GM12878 (cell line): Measurements from ENCODE around the gene CREBBP. TPM values are rescaled to one million over a fixed set of nuclear protein-coding genes. Genes with fewer than 3 reads are reported as not detected.

Experiments used
- ATAC-seq: fragments of 200-7000 bp; cut with Tn5 transposase; 3 replicates; pipeline ENCODE4 v1.9.1; 2020; ENCODE audit warnings: mild to moderate bottlenecking, moderate library complexity
- BruUV-seq: library from RNA; stranded (reverse); fragments of 400-500 nt; replicated peaks from 2 replicates; lab custom pipeline; 2021; lab: Mats Ljungman, UMichigan
- CTCF ChIA-PET: fragments of 300-600 bp; sonication (Branson Sonifier 250); formaldehyde crosslinking; extraction: SDS; loops from one replicate; lab custom pipeline; 2021; ENCODE audit warnings: inconsistent platforms; lab: Yijun Ruan, JAX
- POLR2A ChIA-PET: fragments of 350-600 bp; formaldehyde crosslinking; extraction: SDS; loops from one replicate; lab custom pipeline; 2021; ENCODE audit warnings: inconsistent platforms; lab: Charles Lee
- RAD21 ChIA-PET: fragments of 300-600 bp; sonication (Branson Sonifier 250); formaldehyde crosslinking; loops from one replicate; lab custom pipeline; 2023; ENCODE audit warnings: antibody characterized with exemption; ENCODE audit not compliant: unreplicated experiment; lab: Charles Lee
- SMC1A ChIA-PET: fragments of 300-600 bp; sonication (Branson Sonifier 250); formaldehyde crosslinking; loops from one replicate; lab custom pipeline; 2023; ENCODE audit not compliant: unreplicated experiment, uncharacterized antibody; lab: Charles Lee
- DNase-seq: peaks from one replicate; pipeline ENCODE4 v3.0.0-alpha.2; 2011; ENCODE audit warnings: low read depth, low spot score
- FAIRE-seq: peaks from 3 replicates; lab custom pipeline; 2011; peaks lifted over from hg19 to GRCh38; lab: Jason Lieb, UNC
- H2AFZ ChIP-seq: 2 replicates; pipeline ENCODE4 v1.6.0; 2011; ENCODE audit warnings: low read depth, low read length, control low read depth; ENCODE audit not compliant: control insufficient read depth
- H3K27ac ChIP-seq: 2 replicates; pipeline ENCODE4 v1.5.1; 2011; ENCODE audit warnings: control low read depth; ENCODE audit not compliant: control insufficient read depth, insufficient read depth
- H3K27me3 ChIP-seq, 2 experiments: replicated peaks in 1 of 2; 2 replicates each; pipeline versions ENCODE4 v1.6.0 to v1.6.1; 2011; ENCODE audit warnings: low read length in 1 of 2; ENCODE audit not compliant: control insufficient read depth in 2 of 2, insufficient read depth in 2 of 2
- H3K36me3 ChIP-seq, 2 experiments: 2 replicates each; pipeline ENCODE4 v1.5.1; 2011; ENCODE audit warnings: low read length in 1 of 2; ENCODE audit not compliant: control insufficient read depth in 2 of 2, insufficient read depth in 2 of 2
- H3K4me1 ChIP-seq: 2 replicates; pipeline ENCODE4 v1.6.1; 2011; ENCODE audit warnings: mild to moderate bottlenecking, low read length, moderate library complexity, mixed read lengths; ENCODE audit not compliant: control insufficient read depth, insufficient read depth
- H3K4me2 ChIP-seq: 2 replicates; pipeline ENCODE4 v1.6.0; 2011; ENCODE audit warnings: control low read depth; ENCODE audit not compliant: control insufficient read depth, insufficient read depth
- H3K4me3 ChIP-seq: fragments of 200-600 bp; sonication (generic); 2 replicates; pipeline ENCODE4 v1.5.1; 2016
- H3K79me2 ChIP-seq: 2 replicates; pipeline ENCODE4 v1.6.0; 2011; ENCODE audit warnings: low read length; ENCODE audit not compliant: control insufficient read depth, insufficient read depth
- H3K9ac ChIP-seq: 2 replicates; pipeline ENCODE4 v1.8.0; 2011; ENCODE audit warnings: low read length, control low read depth, mixed read lengths; ENCODE audit not compliant: control insufficient read depth, insufficient read depth
- H3K9me3 ChIP-seq: replicated peaks from 3 replicates; pipeline ENCODE4 v1.5.1; 2011; ENCODE audit warnings: mild to moderate bottlenecking, low read length; ENCODE audit not compliant: control insufficient read depth, insufficient read depth
- H4K20me1 ChIP-seq: 2 replicates; pipeline ENCODE4 v1.6.0; 2011; ENCODE audit not compliant: control insufficient read depth, insufficient read depth
- CBFB ChIP-seq: IDR thresholded peaks from 2 replicates; pipeline ENCODE4 v1.6.1; 2016; ENCODE audit warnings: antibody characterized with exemption, low read depth
- ESRRA ChIP-seq: IDR thresholded peaks from 2 replicates; pipeline ENCODE4 v1.6.1; 2012; ENCODE audit warnings: mild to moderate bottlenecking, low read length, improper control_type of control experiment
- MYC ChIP-seq: IDR thresholded peaks from 2 replicates; pipeline ENCODE4 v1.6.1; 2011; ENCODE audit warnings: mild to moderate bottlenecking, low read length, moderate library complexity, inconsistent platforms; ENCODE audit not compliant: insufficient read depth, insufficient replicate concordance, insufficient read length, severe bottlenecking
- NFYA ChIP-seq: IDR thresholded peaks from 2 replicates; pipeline ENCODE4 v1.6.1; 2011; ENCODE audit warnings: low read depth, mild to moderate bottlenecking, low read length, improper control_type of control experiment, borderline replicate concordance
- PML ChIP-seq: IDR thresholded peaks from 2 replicates; pipeline ENCODE4 v1.6.1; 2012; ENCODE audit warnings: low read length, inconsistent platforms
- POLR2AphosphoS5 ChIP-seq: IDR thresholded peaks from 2 replicates; pipeline ENCODE4 v1.6.1; 2011; ENCODE audit warnings: mild to moderate bottlenecking, low read length, inconsistent platforms
- SMAD1 ChIP-seq: fragments of 450-650 bp; IDR thresholded peaks from 2 replicates; pipeline ENCODE4 v1.6.1; 2018; ENCODE audit warnings: mild to moderate bottlenecking, low read depth; ENCODE audit not compliant: partially characterized antibody
- TCF3 ChIP-seq: IDR thresholded peaks from 2 replicates; pipeline ENCODE4 v1.6.1; 2012; ENCODE audit warnings: low read depth, mild to moderate bottlenecking, low read length, borderline replicate concordance; ENCODE audit not compliant: insufficient read depth
- YBX1 ChIP-seq: fragments of 450-650 bp; IDR thresholded peaks from 2 replicates; pipeline ENCODE4 v1.6.1; 2016; ENCODE audit warnings: antibody characterized with exemption
- WGBS: methylation state at CpG from one replicate; pipeline ENCODE4 v1.1.6; 2016; ENCODE audit warnings: low lambda C conversion rate; ENCODE audit not compliant: insufficient replicate concordance, insufficient coverage; ENCODE audit errors: missing lambda C conversion rate; 5-methylcytosine and 5-hydroxymethylcytosine counted together
- in situ Hi-C: fragments of 300-500 bp; cut with MboI; formaldehyde crosslinking; loops from 9 replicates; pipeline ENCODE4 v1.14.3; 2018; ENCODE audit warnings: mixed read lengths
- intact Hi-C: fragments of 100-400 bp; cut with micrococcal nuclease; formaldehyde crosslinking; loops from one replicate; pipeline ENCODE4 v1.14.2; 2022; ENCODE audit not compliant: unreplicated experiment
- polyA plus RNA-seq, 11 experiments: library from polyadenylated mRNA; depleted of rRNA in 4 of 11; unstranded in 6 of 11; stranded (reverse) in 5 of 11; fragments of >200 nt; fragmentation: Nextera tagmentation in 4 of 11; fragmentation: Illumina TruSeq in 1 of 11; extraction: Ambion mirVana in 4 of 11; extraction: Trizol in 1 of 11; gene quantifications; 1 replicate in 1 of 11; 2 replicates in 10 of 11; pipeline versions ENCODE4 v1.2.1 to v1.2.3, GENCODE V29; 2011 to 2016; ENCODE audit warnings: inconsistent platforms in 2 of 11, missing spikeins in 2 of 11, low read depth in 1 of 11
- total RNA-seq, 4 experiments: library from RNA; depleted of rRNA in 3 of 4; stranded (reverse); fragments of >200 nt in 3 of 4; fragmentation: Illumina TruSeq in 1 of 4; extraction: Trizol in 1 of 4; gene quantifications; 2 replicates each; pipeline versions ENCODE4 v1.2.1 to v1.2.3, GENCODE V29; 2013 to 2021

The CREBBP gene
- total and polyA plus RNA-seq, 10 of the 15 experiments (the other 5 are each of a cell fraction or from before 2014, with no cell fraction given): 3.4 to 32.7 (median 7.9) TPM

GRCh38 chr16:3734084-3734757 lies 146.3 kb downstream of the CREBBP start:
- Histone ChIP-seq H3K4me2 (no peak overlapping the region), H3K4me1 (no peaks in the 10 kb centered on the region), H3K4me3 (no peak overlapping the region), H3K9me3 (no peaks in the 10 kb centered on the region), H4K20me1 (no peaks in the 10 kb centered on the region), H3K27ac (no peak overlapping the region), H2AFZ (no peak overlapping the region), H3K27me3 (no peaks in the 10 kb centered on the region), H3K79me2 (no peaks in the 10 kb centered on the region), H3K36me3 (peaks cover 27 to 42% of the 10 kb centered on the region in 2 experiments), H3K9ac (no peak overlapping the region)
- FAIRE-seq (no peak), ATAC-seq (no peak), DNase-seq (no peak)
- ChIA-PET SMC1A (interaction anchor here (0.6 kb wide), 1 partner anchor 45 kb away, joined by 3 read pairs; no protein-coding TSS in a partner anchor), CTCF (no interaction called here), POLR2A (no interaction called here), RAD21 (no interaction called here)
- TF ChIP-seq ESRRA (no peak), TCF3 (no peak), POLR2AphosphoS5 (0 out of 2 replicates have a peak, but pooled peaks have one; percentile 28), MYC (no peak), CBFB (no peak)
- 98% methylated on average over 27 of the region's 27 CpGs for WGBS
- no TSS peak for BruUV-seq
- in situ Hi-C loops (no loop called here), intact Hi-C loops (no loop called here)

- CTCF ChIA-PET: no interaction called here
- POLR2A ChIA-PET: no interaction called here
- BruUV-seq: no TSS peak
Measured at GRCh38 chr16:3732171-3732570, 148.3 kb downstream of the CREBBP start.

More at GRCh38 chr16:3732171-3732570, 148.3 kb downstream of the CREBBP start:
- Histone ChIP-seq H3K27me3 (no peaks in the 10 kb centered on the region), H3K9ac (no peak overlapping the region), H3K4me3 (no peak overlapping the region), H4K20me1 (no peaks in the 10 kb centered on the region), H3K9me3 (no peaks in the 10 kb centered on the region), H3K27ac (no peak overlapping the region), H3K4me1 (no peaks in the 10 kb centered on the region), H2AFZ (no peak overlapping the region), H3K79me2 (no peaks in the 10 kb centered on the region), H3K4me2 (no peak overlapping the region), H3K36me3 (peaks cover 25 to 56% of the 10 kb centered on the region in 2 experiments)
- SMC1A ChIA-PET: interaction anchor here (0.9 kb wide), 1 partner anchor 9 kb away, joined by 3 read pairs; no protein-coding TSS in a partner anchor
- intact Hi-C loops: no loop called here
- ATAC-seq (no peak), FAIRE-seq (no peak), DNase-seq (no peak)
- 86% methylated on average over 8 of the region's 8 CpGs for WGBS
- RAD21 ChIA-PET: interaction anchor here (1.2 kb wide), 1 partner anchor 49 kb away, joined by 3 read pairs; no protein-coding TSS in a partner anchor
- TF ChIP-seq PML (no peak), NFYA (no peak), SMAD1 (no peak), YBX1 (no peak)
- in situ Hi-C loops: no loop called here
